HG02798 (cell line): Measurements from ENCODE around the gene WHRN.

Source experiments
- ATAC-seq: cut with Tn5 transposase; IDR thresholded peaks from one replicate; pipeline ENCODE4 v1.9.1; 2021; ENCODE audit warnings: mild to moderate bottlenecking; ENCODE audit not compliant: unreplicated experiment, poor library complexity

WHRN gene

GRCh38 chr9:114371973-114372917 lies 133.0 kb downstream of the WHRN start:
- ATAC-seq = no peak

- ATAC-seq = no peak
Measured at GRCh38 chr9:114371343-114371944, 133.8 kb downstream of the WHRN start.

GRCh38 chr9:114370968-114371320 lies 134.3 kb downstream of the WHRN start:
- ATAC-seq = no peak

- ATAC-seq = no peak
Measured at GRCh38 chr9:114370251-114370967, 134.9 kb downstream of the WHRN start.

- no peak for ATAC-seq
Measured at GRCh38 chr9:114369216-114370130, 135.8 kb downstream of the WHRN start.

- no peak for ATAC-seq
Measured at GRCh38 chr9:114367772-114368569, 137.3 kb downstream of the WHRN start.

GRCh38 chr9:114367366-114367765 lies 137.9 kb downstream of the WHRN start:
- ATAC-seq = no peak

- peak; percentile 45 for ATAC-seq
Measured at GRCh38 chr9:114366334-114367128, 138.7 kb downstream of the WHRN start.

GRCh38 chr9:114365194-114365593 lies 140.1 kb downstream of the WHRN start:
- ATAC-seq = no peak

- no peak for ATAC-seq
Measured at GRCh38 chr9:114364134-114365041, 140.9 kb downstream of the WHRN start.

GRCh38 chr9:114363424-114363823 lies 141.8 kb downstream of the WHRN start:
- no peak for ATAC-seq

GRCh38 chr9:114362394-114362793 lies 142.9 kb downstream of the WHRN start:
- no peak for ATAC-seq

- ATAC-seq = no peak
Measured at GRCh38 chr9:114361542-114361941, 143.7 kb downstream of the WHRN start.

- no peak for ATAC-seq
Measured at GRCh38 chr9:114359801-114360200, 145.5 kb downstream of the WHRN start.

- ATAC-seq = no peak
Measured at GRCh38 chr9:114357911-114358328, 147.4 kb downstream of the WHRN start.

GRCh38 chr9:114357360-114357759 lies 147.9 kb downstream of the WHRN start:
- no peak for ATAC-seq

GRCh38 chr9:114356792-114357191 lies 148.5 kb downstream of the WHRN start:
- no peak for ATAC-seq
